CD14-positive monocyte (primary cell): ENCODE measurements around the gene SDHAF4. TPM values are rescaled to one million over a fixed set of nuclear protein-coding genes. Genes with fewer than 3 reads are reported as not detected.

Source experiments
- DNase-seq, 3 donors: peaks; one replicate each; pipeline ENCODE4 v3.0.0-alpha.2; 2011 to 2022
- H2AFZ ChIP-seq: 2 replicates; pipeline ENCODE4 v1.6.0; 2012; ENCODE audit warnings: mild to moderate bottlenecking, low read depth, low read length, inconsistent platforms; ENCODE audit not compliant: insufficient read depth, poor library complexity, severe bottlenecking
- H3K27ac ChIP-seq, 2 donors: 1 replicate in 1 of 2; 2 replicates in 1 of 2; pipeline ENCODE4 v1.5.1; 2012 to 2013; ENCODE audit warnings: low read length in 2 of 2, control low read depth in 1 of 2, inconsistent platforms in 1 of 2, low read depth in 1 of 2, mild to moderate bottlenecking in 1 of 2
- H3K27me3 ChIP-seq, 2 donors: one replicate each; pipeline versions ENCODE4 v1.6.0 to v1.6.1; 2011 to 2013; ENCODE audit warnings: low read length in 2 of 2; ENCODE audit not compliant: control insufficient read depth in 2 of 2, insufficient read depth in 2 of 2
- H3K36me3 ChIP-seq, 2 donors: replicated peaks in 1 of 2; 1 replicate in 1 of 2; 2 replicates in 1 of 2; pipeline versions ENCODE4 v1.5.1 to v1.6.1; 2012 to 2013; ENCODE audit warnings: low read length in 2 of 2, control low read depth in 1 of 2, inconsistent platforms in 1 of 2, mild to moderate bottlenecking in 1 of 2; ENCODE audit not compliant: insufficient read depth in 2 of 2, control insufficient read depth in 1 of 2
- H3K4me1 ChIP-seq, 2 donors: 1 replicate in 1 of 2; 2 replicates in 1 of 2; pipeline versions ENCODE4 v1.5.1 to v1.6.1; 2012 to 2013; ENCODE audit warnings: low read length in 2 of 2, control low read depth in 1 of 2, inconsistent platforms in 1 of 2, mild to moderate bottlenecking in 1 of 2, moderate library complexity in 1 of 2; ENCODE audit not compliant: insufficient read depth in 2 of 2, control insufficient read depth in 1 of 2
- H3K4me2 ChIP-seq: replicated peaks from 2 replicates; pipeline ENCODE3; 2012; ENCODE audit warnings: low read length, moderate library complexity, mild to moderate bottlenecking; ENCODE audit not compliant: poor library complexity, severe bottlenecking; ENCODE audit errors: extremely low read depth
- H3K4me3 ChIP-seq, 3 experiments: fragments of 200-600 bp in 1 of 3; sonication (generic) in 1 of 3; replicated peaks in 1 of 3; 1 replicate in 2 of 3; 2 replicates in 1 of 3; pipeline ENCODE4 v1.5.1; 2011 to 2013; ENCODE audit warnings: low read length in 3 of 3, mild to moderate bottlenecking in 3 of 3, control low read depth in 2 of 3, low read depth in 2 of 3, inconsistent platforms in 1 of 3, moderate library complexity in 1 of 3
- H3K79me2 ChIP-seq: 2 replicates; pipeline ENCODE4 v1.6.0; 2012; ENCODE audit warnings: mild to moderate bottlenecking, control low read depth, inconsistent platforms, low read length, moderate library complexity; ENCODE audit not compliant: insufficient read depth
- H3K9ac ChIP-seq: 2 replicates; pipeline ENCODE4 v1.6.0; 2017; ENCODE audit warnings: low read length, mild to moderate bottlenecking; ENCODE audit not compliant: insufficient read depth, poor library complexity, severe bottlenecking
- H3K9me3 ChIP-seq, 2 donors: replicated peaks in 1 of 2; 1 replicate in 1 of 2; 2 replicates in 1 of 2; pipeline versions ENCODE4 v1.5.1 to v1.6.1; 2012 to 2013; ENCODE audit warnings: low read length in 2 of 2, control low read depth in 1 of 2; ENCODE audit not compliant: control insufficient read depth in 1 of 2, insufficient read depth in 1 of 2
- H4K20me1 ChIP-seq: 2 replicates; pipeline ENCODE4 v1.6.0; 2012; ENCODE audit warnings: mild to moderate bottlenecking, low read length, control low read depth, moderate library complexity; ENCODE audit not compliant: insufficient read depth
- H3K27ac Mint-ChIP-seq, 7 donors: one replicate each; pipeline ENCODE4 v1.8.0; 2020; ENCODE audit warnings: mild to moderate bottlenecking in 7 of 7, mixed read lengths in 7 of 7, moderate library complexity in 6 of 7, inconsistent platforms in 2 of 7
- H3K27me3 Mint-ChIP-seq, 3 donors: one replicate each; pipeline ENCODE4 v1.8.0; 2021 to 2022; ENCODE audit warnings: low read depth in 3 of 3, mild to moderate bottlenecking in 3 of 3, mixed read lengths in 3 of 3, moderate library complexity in 3 of 3, inconsistent platforms in 1 of 3
- H3K36me3 Mint-ChIP-seq, 2 donors: one replicate each; pipeline ENCODE4 v1.8.0; 2020; ENCODE audit warnings: mixed read lengths in 2 of 2, inconsistent platforms in 1 of 2, mild to moderate bottlenecking in 1 of 2
- H3K4me1 Mint-ChIP-seq: one replicate; pipeline ENCODE4 v1.8.0; 2020; ENCODE audit warnings: mild to moderate bottlenecking, mixed read lengths
- H3K4me3 Mint-ChIP-seq, 2 donors: one replicate each; pipeline ENCODE4 v1.8.0; 2020; ENCODE audit warnings: mild to moderate bottlenecking in 2 of 2, mixed read lengths in 2 of 2, moderate library complexity in 1 of 2
- H3K9me3 Mint-ChIP-seq, 7 donors: one replicate each; pipeline ENCODE4 v1.8.0; 2020 to 2022; ENCODE audit warnings: mixed read lengths in 7 of 7, mild to moderate bottlenecking in 6 of 7, moderate library complexity in 6 of 7, inconsistent platforms in 2 of 7
- CTCF ChIP-seq: fragments of 200-600 bp; IDR thresholded peaks from one replicate; pipeline ENCODE4 v1.8.0; 2022; ENCODE audit warnings: antibody characterized with exemption, mild to moderate bottlenecking
- WGBS: methylation state at CpG from one replicate; pipeline ENCODE4 v1.1.5; 2013; ENCODE audit warnings: missing lambda C conversion rate; ENCODE audit not compliant: insufficient coverage; 5-methylcytosine and 5-hydroxymethylcytosine counted together
- intact Hi-C, 2 donors: fragments of 100-400 bp; cut with micrococcal nuclease; formaldehyde crosslinking; loops; one replicate each; pipeline versions ENCODE4 v1.15.0 to v1.15.1; 2023
- polyA plus RNA-seq, 3 donors: library from polyadenylated mRNA; depleted of rRNA in 1 of 3; unstranded in 2 of 3; stranded (reverse) in 1 of 3; fragments of 300-500 nt in 2 of 3; fragments of >200 nt in 1 of 3; fragmentation: Illumina TruSeq in 2 of 3; gene quantifications; 1 replicate in 2 of 3; 2 replicates in 1 of 3; pipeline ENCODE4 v1.2.3, GENCODE V29; 2012 to 2021

Gene SDHAF4
- polyA plus RNA-seq, 3 donors = 1.5 to 8.3 (median 7.4) TPM

GRCh38 chr6:70563530-70563929 lies 3.2 kb upstream of the SDHAF4 start:
- DNase-seq = no peak
- H3K4me2 ChIP-seq = no peak overlapping the region
- WGBS = 100% methylated on average over 1 of the region's 6 CpGs
- Mint-ChIP-seq H3K27ac (peak overlapping the region in 1 of 7 donors; percentile 31), H3K9me3 (no peaks in the 10 kb centered on the region), H3K27me3 (peaks cover 0 to 3% (median 0%) of the 10 kb centered on the region in 3 donors), H3K4me3 (no peak overlapping the region), H3K4me1 (peaks cover 12% of the 10 kb centered on the region), H3K36me3 (no peaks in the 10 kb centered on the region)
- H3K79me2 ChIP-seq = peaks cover 7% of the 10 kb centered on the region
- H2AFZ ChIP-seq = no peak overlapping the region
- no peaks in the 10 kb centered on the region for H3K9me3 ChIP-seq
- peaks cover 0 to 5% of the 10 kb centered on the region in 2 donors for H3K27me3 ChIP-seq
- H4K20me1 ChIP-seq = no peaks in the 10 kb centered on the region
- intact Hi-C loops = no loop called here
- H3K27ac ChIP-seq = no peak overlapping the region
- H3K4me1 ChIP-seq = peaks cover 5 to 12% of the 10 kb centered on the region in 2 donors
- TF ChIP-seq CTCF = no peak
- H3K36me3 ChIP-seq = peaks cover 0 to 5% of the 10 kb centered on the region in 2 donors
- no peak overlapping the region for H3K9ac ChIP-seq
- no peak overlapping the region for H3K4me3 ChIP-seq

- Histone ChIP-seq H3K4me3 (no peak overlapping the region), H3K36me3 (peaks cover 0 to 5% of the 10 kb centered on the region in 2 donors), H4K20me1 (no peaks in the 10 kb centered on the region), H3K4me1 (no peaks in the 10 kb centered on the region), H3K27me3 (no peaks in the 10 kb centered on the region), H2AFZ (no peak overlapping the region), H3K9me3 (no peaks in the 10 kb centered on the region), H3K79me2 (no peaks in the 10 kb centered on the region), H3K9ac (no peak overlapping the region), H3K27ac (no peak overlapping the region), H3K4me2 (no peak overlapping the region)
- no peaks in the 10 kb centered on the region for H3K4me1 Mint-ChIP-seq
- intact Hi-C loops = loop anchor here in 1 of 2 donors (5.0 kb wide), 1 partner anchor 88 kb away; no protein-coding TSS in a partner anchor
- 100% methylated on average over 1 of the region's 2 CpGs for WGBS
- peaks cover 0 to 4% (median 0%) of the 10 kb centered on the region in 3 donors for H3K27me3 Mint-ChIP-seq
- DNase-seq = no peak
- H3K9me3 Mint-ChIP-seq = no peaks in the 10 kb centered on the region
- TF ChIP-seq CTCF = no peak
- H3K27ac Mint-ChIP-seq = no peak overlapping the region
- no peak overlapping the region for H3K4me3 Mint-ChIP-seq
- H3K36me3 Mint-ChIP-seq = peaks cover 8 to 11% of the 10 kb centered on the region in 2 donors
Observed at GRCh38 chr6:70574643-70575042, 7.9 kb downstream of the SDHAF4 start.
